DOHH2 (cell line): ENCODE data around the gene UBXN7.

Experiments used
- CTCF ChIP-seq: fragments of 200-600 bp; sonication (generic); IDR thresholded peaks from one replicate; pipeline ENCODE4 v1.5.1; 2014; ENCODE audit warnings: antibody characterized with exemption, mild to moderate bottlenecking, low read depth, low read length; ENCODE audit not compliant: poor library complexity, severe bottlenecking
- EZH2phosphoT487 ChIP-seq: fragments of 200-600 bp; sonication (generic); IDR thresholded peaks from 2 replicates; pipeline ENCODE4 v1.6.1; 2017; ENCODE audit warnings: borderline replicate concordance, mild to moderate bottlenecking, antibody characterized with exemption, low read length, moderate library complexity, mixed read lengths

GRCh38 chr3:196323016-196323415 is 109.2 kb downstream of the UBXN7 start:
- TF ChIP-seq CTCF (no peak), EZH2phosphoT487 (no peak)
